Neural progenitor cell (in vitro differentiated cells): ENCODE results near the gene FHIP2A.

Experiments
- EZH2 ChIP-seq: fragments of 200-600 bp; sonication (generic); IDR thresholded peaks from 2 replicates; pipeline ENCODE4 v1.6.1; 2017; ENCODE audit warnings: antibody characterized with exemption, mild to moderate bottlenecking, moderate library complexity
- TF ChIP-seq, protein P1 (sequence below): fragments of 200-600 bp; sonication (generic); IDR thresholded peaks from 2 replicates; pipeline ENCODE4 v1.5.1; 2017; ENCODE audit warnings: antibody characterized with exemption, mild to moderate bottlenecking

DNA sequence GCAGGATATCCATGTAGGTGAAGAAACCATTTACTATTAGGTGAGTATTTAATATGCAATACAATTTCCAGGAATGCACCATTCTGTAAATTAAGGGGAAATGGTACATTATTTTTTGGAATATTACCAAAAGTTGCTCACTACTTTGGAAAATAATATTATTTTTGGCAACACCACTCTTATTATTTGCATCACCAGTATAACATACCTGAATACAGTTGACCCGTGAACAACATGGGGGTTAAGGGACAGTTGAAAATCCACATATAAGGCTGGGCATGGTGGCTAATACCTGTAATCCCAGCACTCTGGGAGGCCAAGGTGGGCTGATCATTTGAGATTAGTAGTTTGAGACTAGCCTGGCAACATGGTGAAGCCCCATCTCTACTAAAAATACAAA, 21.2 kb upstream of the FHIP2A start:
- TF ChIP-seq, protein P1, sequence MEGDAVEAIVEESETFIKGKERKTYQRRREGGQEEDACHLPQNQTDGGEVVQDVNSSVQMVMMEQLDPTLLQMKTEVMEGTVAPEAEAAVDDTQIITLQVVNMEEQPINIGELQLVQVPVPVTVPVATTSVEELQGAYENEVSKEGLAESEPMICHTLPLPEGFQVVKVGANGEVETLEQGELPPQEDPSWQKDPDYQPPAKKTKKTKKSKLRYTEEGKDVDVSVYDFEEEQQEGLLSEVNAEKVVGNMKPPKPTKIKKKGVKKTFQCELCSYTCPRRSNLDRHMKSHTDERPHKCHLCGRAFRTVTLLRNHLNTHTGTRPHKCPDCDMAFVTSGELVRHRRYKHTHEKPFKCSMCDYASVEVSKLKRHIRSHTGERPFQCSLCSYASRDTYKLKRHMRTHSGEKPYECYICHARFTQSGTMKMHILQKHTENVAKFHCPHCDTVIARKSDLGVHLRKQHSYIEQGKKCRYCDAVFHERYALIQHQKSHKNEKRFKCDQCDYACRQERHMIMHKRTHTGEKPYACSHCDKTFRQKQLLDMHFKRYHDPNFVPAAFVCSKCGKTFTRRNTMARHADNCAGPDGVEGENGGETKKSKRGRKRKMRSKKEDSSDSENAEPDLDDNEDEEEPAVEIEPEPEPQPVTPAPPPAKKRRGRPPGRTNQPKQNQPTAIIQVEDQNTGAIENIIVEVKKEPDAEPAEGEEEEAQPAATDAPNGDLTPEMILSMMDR: no peak
- TF ChIP-seq EZH2: no peak
